HL-60 (cell line): Measurements from ENCODE around the gene PTPRM.
A peak's percentile ranks its signal among the peaks of the same experiment; 100 is the strongest.

ENCODE experiments used
- DNase-seq, 2 experiments: peaks; one replicate each; pipeline ENCODE4 v3.0.0-alpha.2; 2010 to 2020; ENCODE audit warnings: low read depth in 1 of 2, low spot score in 1 of 2
- H3K27ac ChIP-seq: fragments of 250-450 bp; sonication (Bioruptor Pico); replicated peaks from 2 replicates; pipeline ENCODE4 v1.5.1; 2020; ENCODE audit warnings: mild to moderate bottlenecking, moderate library complexity
- H3K27me3 ChIP-seq: fragments of 250-450 bp; sonication (Bioruptor Pico); 2 replicates; pipeline ENCODE4 v1.5.1; 2021; ENCODE audit warnings: mild to moderate bottlenecking, moderate library complexity; ENCODE audit not compliant: insufficient read depth, poor library complexity, severe bottlenecking
- H3K4me3 ChIP-seq: replicated peaks from 2 replicates; pipeline ENCODE4 v1.5.1; 2011; ENCODE audit warnings: mild to moderate bottlenecking, control low read depth, low read length; ENCODE audit not compliant: insufficient read depth
- CTCF ChIP-seq: IDR thresholded peaks from one replicate; pipeline ENCODE4 v1.5.1; 2011; ENCODE audit warnings: low read length, control low read depth, inconsistent platforms; ENCODE audit not compliant: insufficient read depth
- GABPA ChIP-seq: IDR thresholded peaks from 2 replicates; pipeline ENCODE4 v1.6.1; 2012; ENCODE audit warnings: low read depth
- POLR2AphosphoS5 ChIP-seq: IDR thresholded peaks from 2 replicates; pipeline ENCODE4 v1.6.1; 2012; ENCODE audit warnings: low read depth
- SPI1 ChIP-seq: IDR thresholded peaks from 2 replicates; pipeline ENCODE4 v1.6.1; 2012; ENCODE audit warnings: low read depth, mild to moderate bottlenecking, borderline replicate concordance
- TF ChIP-seq, protein P1 (sequence below): IDR thresholded peaks from 2 replicates; pipeline ENCODE4 v1.6.1; 2012; ENCODE audit warnings: low read depth; ENCODE audit not compliant: insufficient replicate concordance

PTPRM gene

GRCh38 chr18:8130096-8130495, 563.0 kb downstream of the PTPRM start:
- no peak for DNase-seq
- TF ChIP-seq, protein P1, sequence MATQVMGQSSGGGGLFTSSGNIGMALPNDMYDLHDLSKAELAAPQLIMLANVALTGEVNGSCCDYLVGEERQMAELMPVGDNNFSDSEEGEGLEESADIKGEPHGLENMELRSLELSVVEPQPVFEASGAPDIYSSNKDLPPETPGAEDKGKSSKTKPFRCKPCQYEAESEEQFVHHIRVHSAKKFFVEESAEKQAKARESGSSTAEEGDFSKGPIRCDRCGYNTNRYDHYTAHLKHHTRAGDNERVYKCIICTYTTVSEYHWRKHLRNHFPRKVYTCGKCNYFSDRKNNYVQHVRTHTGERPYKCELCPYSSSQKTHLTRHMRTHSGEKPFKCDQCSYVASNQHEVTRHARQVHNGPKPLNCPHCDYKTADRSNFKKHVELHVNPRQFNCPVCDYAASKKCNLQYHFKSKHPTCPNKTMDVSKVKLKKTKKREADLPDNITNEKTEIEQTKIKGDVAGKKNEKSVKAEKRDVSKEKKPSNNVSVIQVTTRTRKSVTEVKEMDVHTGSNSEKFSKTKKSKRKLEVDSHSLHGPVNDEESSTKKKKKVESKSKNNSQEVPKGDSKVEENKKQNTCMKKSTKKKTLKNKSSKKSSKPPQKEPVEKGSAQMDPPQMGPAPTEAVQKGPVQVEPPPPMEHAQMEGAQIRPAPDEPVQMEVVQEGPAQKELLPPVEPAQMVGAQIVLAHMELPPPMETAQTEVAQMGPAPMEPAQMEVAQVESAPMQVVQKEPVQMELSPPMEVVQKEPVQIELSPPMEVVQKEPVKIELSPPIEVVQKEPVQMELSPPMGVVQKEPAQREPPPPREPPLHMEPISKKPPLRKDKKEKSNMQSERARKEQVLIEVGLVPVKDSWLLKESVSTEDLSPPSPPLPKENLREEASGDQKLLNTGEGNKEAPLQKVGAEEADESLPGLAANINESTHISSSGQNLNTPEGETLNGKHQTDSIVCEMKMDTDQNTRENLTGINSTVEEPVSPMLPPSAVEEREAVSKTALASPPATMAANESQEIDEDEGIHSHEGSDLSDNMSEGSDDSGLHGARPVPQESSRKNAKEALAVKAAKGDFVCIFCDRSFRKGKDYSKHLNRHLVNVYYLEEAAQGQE, result peak; percentile 69
- TF ChIP-seq CTCF (no peak), POLR2AphosphoS5 (no peak), SPI1 (no peak), GABPA (no peak)
- Histone ChIP-seq H3K27ac (no peak overlapping the region), H3K27me3 (peaks cover 2% of the 10 kb centered on the region), H3K4me3 (no peak overlapping the region)

- no peak for TF ChIP-seq POLR2AphosphoS5
- TF ChIP-seq, protein P1, result no peak
- TF ChIP-seq GABPA, result no peak
- no peak for TF ChIP-seq CTCF
- TF ChIP-seq SPI1, result no peak
- Histone ChIP-seq H3K27ac (no peak overlapping the region), H3K4me3 (no peak overlapping the region), H3K27me3 (peaks cover 2% of the 10 kb centered on the region)
- DNase-seq, result no peak
Measured at GRCh38 chr18:8133032-8133431, 565.9 kb downstream of the PTPRM start.

- no peak for TF ChIP-seq CTCF
- TF ChIP-seq POLR2AphosphoS5, result no peak
- TF ChIP-seq GABPA, result no peak
- no peak for TF ChIP-seq SPI1
- TF ChIP-seq, protein P1, result no peak
- Histone ChIP-seq H3K4me3 (no peak overlapping the region), H3K27me3 (peaks cover 2% of the 10 kb centered on the region), H3K27ac (no peak overlapping the region)
- DNase-seq, result no peak
Measured at GRCh38 chr18:8133888-8134287, 566.8 kb downstream of the PTPRM start.
